ENCODE results near the gene GRM8.

DNA sequence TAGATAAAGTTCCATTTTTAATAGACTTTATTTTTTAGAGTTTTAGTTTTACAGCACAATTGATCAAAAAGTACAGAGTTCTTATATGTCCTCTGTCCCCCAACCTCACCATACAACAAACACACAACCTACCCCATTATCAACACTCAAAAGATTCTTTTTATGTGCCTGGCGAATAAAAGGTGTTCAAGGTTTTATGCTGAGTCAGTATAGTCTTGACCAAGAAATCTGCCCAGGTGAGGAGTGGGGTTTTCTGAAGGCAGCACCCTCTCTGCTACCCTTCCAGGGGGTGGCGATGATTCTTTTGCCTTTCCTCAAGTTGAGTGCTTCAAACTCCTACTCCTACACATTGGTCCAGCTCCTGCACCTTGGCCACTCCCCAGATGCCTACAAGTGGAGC is 222.9 kb downstream of the GRM8 start:
- TF ChIP-seq REST (IDR thresholded peaks at IDR 0.05; ENCODE audit: low read depth) (no peak), EP300 (IDR thresholded peaks at IDR 0.05; ENCODE audit: borderline replicate concordance) (no peak), TEAD4 (IDR thresholded peaks at IDR 0.05) (no peak), RAD21 (IDR thresholded peaks at IDR 0.05; ENCODE audit: low read depth) (no peak)

Measured in Ishikawa (cell line).